Lung (tissue), 12 donors: ENCODE data around the gene BRD7. TPM values are rescaled to one million over a fixed set of nuclear protein-coding genes. Genes with fewer than 3 reads are reported as not detected.

Experiments
- ATAC-seq: fragments of 200-7000 bp; cut with Tn5 transposase; one replicate; pipeline ENCODE4 v1.9.1; 2020; ENCODE audit warnings: moderate number of reproducible peaks; ENCODE audit not compliant: insufficient read depth, low FRiP score
- DNase-seq, 3 donors: peaks; one replicate each; pipeline ENCODE4 v3.0.0-alpha.2; 2013 to 2017
- H3K27ac ChIP-seq, 2 donors: one replicate each; pipeline ENCODE4 v1.5.1; 2013; ENCODE audit warnings: mild to moderate bottlenecking in 2 of 2, moderate library complexity in 2 of 2, control low read depth in 1 of 2, inconsistent platforms in 1 of 2, low read depth in 1 of 2, low read length in 1 of 2
- H3K27me3 ChIP-seq, 3 donors: one replicate each; pipeline ENCODE4 v1.5.1; 2013; ENCODE audit warnings: low read length in 2 of 3; ENCODE audit not compliant: control insufficient read depth in 3 of 3, insufficient read depth in 3 of 3
- H3K36me3 ChIP-seq, 4 donors: one replicate each; pipeline ENCODE4 v1.5.1; 2013; ENCODE audit warnings: low read length in 4 of 4, mild to moderate bottlenecking in 1 of 4, moderate library complexity in 1 of 4; ENCODE audit not compliant: control insufficient read depth in 4 of 4, insufficient read depth in 4 of 4
- H3K4me1 ChIP-seq, 5 donors: one replicate each; pipeline ENCODE4 v1.5.1; 2013; ENCODE audit warnings: low read length in 5 of 5, mild to moderate bottlenecking in 2 of 5, moderate library complexity in 1 of 5; ENCODE audit not compliant: control insufficient read depth in 5 of 5, insufficient read depth in 5 of 5
- H3K4me3 ChIP-seq: one replicate; pipeline ENCODE4 v1.5.1; 2013; ENCODE audit warnings: mild to moderate bottlenecking, control low read depth, moderate library complexity
- H3K9ac ChIP-seq, 2 donors: one replicate each; pipeline ENCODE4 v1.5.1; 2013; ENCODE audit warnings: low read length in 2 of 2, control low read depth in 1 of 2; ENCODE audit not compliant: insufficient read depth in 1 of 2
- H3K9me3 ChIP-seq, 4 donors: one replicate each; pipeline ENCODE4 v1.5.1; 2013; ENCODE audit warnings: low read length in 3 of 4, mild to moderate bottlenecking in 1 of 4, moderate library complexity in 1 of 4; ENCODE audit not compliant: control insufficient read depth in 4 of 4, insufficient read depth in 3 of 4
- CTCF ChIP-seq: IDR thresholded peaks from 2 replicates; pipeline ENCODE4 v1.5.1; 2012; ENCODE audit warnings: mild to moderate bottlenecking; ENCODE audit errors: control extremely low read depth, extremely low read depth
- WGBS, 2 donors: extraction: QIAGEN DNeasy Blood & Tissue Kit; methylation state at CpG; one replicate each; pipeline ENCODE4 v1.1.7; 2013; 5-methylcytosine and 5-hydroxymethylcytosine counted together
- polyA plus RNA-seq, 2 donors: library from polyadenylated mRNA; stranded (reverse); fragments of 200-250 nt; gene quantifications; one replicate each; pipeline ENCODE4 v1.2.1, GENCODE V29; 2013
- total RNA-seq, 2 donors: library from RNA; depleted of rRNA in 1 of 2; stranded (reverse); fragments of >200 nt in 1 of 2; gene quantifications; one replicate each; pipeline ENCODE4 v1.2.1, GENCODE V29; 2014 to 2021
- donor health status: control.
- donor health status: control.
- donor health status: Bipolar disorder and iron deficiency.
- donor health status: healthy.
- donor health status: DM: yes; HTN: yes; CAD: no.

BRD7 gene
- total and polyA plus RNA-seq, 4 donors: 33.9 to 54.6 (median 53.5) TPM

DNA sequence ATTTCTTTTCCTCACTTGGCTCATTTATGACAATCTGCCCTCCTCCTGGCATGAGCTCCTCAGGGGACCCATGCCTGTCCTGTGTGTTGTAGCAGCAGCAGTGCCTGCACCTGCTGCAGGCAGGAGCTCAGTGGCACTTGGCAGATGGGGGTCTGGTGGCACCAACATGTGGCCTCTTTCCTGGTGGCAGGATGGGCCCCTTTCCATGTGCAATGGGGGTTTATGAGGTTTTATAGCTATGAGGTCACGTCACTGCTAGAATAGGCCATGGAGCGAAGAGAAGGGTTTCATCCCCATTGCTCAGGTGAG, 95.5 kb downstream of the BRD7 start:
- no peak for ATAC-seq
- H3K9ac ChIP-seq: no peak overlapping the region
- H3K27me3 ChIP-seq: no peaks in the 10 kb centered on the region
- TF ChIP-seq CTCF: no peak
- WGBS, 2 donors: 67 to 86% methylated on average over 2 of the region's 2 CpGs
- peaks cover 0 to 2% (median 0%) of the 10 kb centered on the region in 4 donors for H3K9me3 ChIP-seq
- H3K4me3 ChIP-seq: no peak overlapping the region
- no peak overlapping the region for H3K27ac ChIP-seq
- H3K4me1 ChIP-seq: peaks cover 0 to 9% (median 0%) of the 10 kb centered on the region in 5 donors
- DNase-seq: no peak
- no peaks in the 10 kb centered on the region for H3K36me3 ChIP-seq

DNA sequence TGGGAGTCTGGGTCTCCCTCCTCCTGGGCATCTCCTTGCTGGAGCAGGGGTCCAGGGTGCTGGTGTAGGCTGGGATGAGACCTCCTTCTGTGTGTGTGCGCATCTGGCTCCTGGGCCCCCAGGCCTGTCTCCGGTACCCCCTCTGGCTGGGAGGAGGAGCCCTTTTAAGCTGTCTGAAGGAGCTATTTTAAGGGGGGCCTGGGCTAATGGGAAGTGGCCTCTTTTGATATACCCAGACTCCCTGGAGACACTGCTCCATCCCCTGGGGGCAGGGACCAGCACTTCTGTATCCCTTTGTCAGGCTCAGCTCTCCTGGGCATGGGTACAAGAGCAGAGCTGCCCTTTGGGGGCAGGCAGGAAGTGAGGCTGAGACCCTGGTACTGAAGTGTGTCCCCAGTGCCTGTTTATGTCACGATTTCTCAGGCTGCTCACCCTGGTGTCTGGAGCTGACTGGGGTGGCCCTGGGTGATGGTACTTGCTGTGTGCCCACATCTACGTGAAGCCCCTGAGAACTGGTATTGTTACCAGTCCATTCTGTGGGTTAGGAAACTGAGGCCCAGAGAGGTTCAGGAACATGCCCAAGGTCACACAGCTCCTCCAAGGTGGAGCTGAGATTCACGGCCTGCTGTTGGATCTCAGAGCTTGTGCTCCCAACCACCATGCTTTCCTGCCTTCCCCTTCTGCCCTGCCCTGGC, 96.0 kb downstream of the BRD7 start:
- H3K27ac ChIP-seq: no peak overlapping the region
- no peak for DNase-seq
- no peak overlapping the region for H3K9ac ChIP-seq
- no peaks in the 10 kb centered on the region for H3K27me3 ChIP-seq
- H3K4me3 ChIP-seq: no peak overlapping the region
- H3K9me3 ChIP-seq: peaks cover 0 to 2% (median 0%) of the 10 kb centered on the region in 4 donors
- peaks cover 0 to 9% (median 0%) of the 10 kb centered on the region in 5 donors for H3K4me1 ChIP-seq
- no peak for ATAC-seq
- no peaks in the 10 kb centered on the region for H3K36me3 ChIP-seq
- TF ChIP-seq CTCF: no peak
- WGBS, 2 donors: 92 to 95% methylated on average over 5 of the region's 5 CpGs

DNA sequence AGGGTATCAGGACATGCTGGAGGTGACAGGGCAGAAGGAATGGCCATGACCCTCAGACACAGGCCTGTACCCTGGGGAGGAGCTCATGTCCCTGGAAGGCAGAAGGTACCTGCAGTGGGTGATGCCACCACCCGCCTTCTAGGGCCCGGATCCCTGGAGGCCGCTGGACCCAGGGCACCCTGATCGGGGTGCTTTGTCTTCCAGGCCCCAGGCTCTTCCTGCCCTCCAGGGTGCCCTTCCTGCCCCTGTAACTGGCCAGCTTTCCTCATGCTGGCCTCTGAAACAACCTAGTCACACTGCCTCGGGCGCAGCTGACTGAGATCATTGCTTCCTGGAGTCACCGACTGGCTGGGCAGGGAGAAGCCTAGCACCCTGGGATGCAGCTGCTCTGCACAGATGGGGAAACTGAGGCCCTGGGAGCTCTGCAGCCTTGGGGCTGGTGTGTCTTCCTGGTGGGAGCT, 96.6 kb downstream of the BRD7 start:
- no peaks in the 10 kb centered on the region for H3K27me3 ChIP-seq
- H3K9ac ChIP-seq: no peak overlapping the region
- 58 to 74% methylated on average over 7 of the region's 7 CpGs for WGBS, 2 donors
- ATAC-seq (no peak), DNase-seq (no peak)
- H3K36me3 ChIP-seq: no peaks in the 10 kb centered on the region
- no peak overlapping the region for H3K4me3 ChIP-seq
- no peak overlapping the region for H3K27ac ChIP-seq
- peaks cover 0 to 2% (median 0%) of the 10 kb centered on the region in 4 donors for H3K9me3 ChIP-seq
- no peak for TF ChIP-seq CTCF
- H3K4me1 ChIP-seq: peaks cover 0 to 9% (median 4%) of the 10 kb centered on the region in 5 donors
